T47D (cell line): ENCODE data around the gene ZC3H12D.
"Not testable (repeated sequence)": the region's sequence is repeated elsewhere in the genome, so short reads cannot be mapped to it uniquely, and the experiment has no call there.

Source experiments
- DNase-seq, 2 experiments: peaks; one replicate each; pipeline versions ENCODE4 v3.0.0 to v3.0.0-alpha.2; 2011 to 2012; ENCODE audit warnings: low read depth in 1 of 2, low spot score in 1 of 2
- JUND ChIP-seq: IDR thresholded peaks from 2 replicates; pipeline ENCODE4 v1.6.1; 2012; ENCODE audit warnings: low read depth
- in situ Hi-C: cut with HindIII; loops from 2 replicates; pipeline ENCODE4 v1.10.0; 2016; ENCODE audit warnings: low sequenced_read_pairs, low pct_unique_long_range_greater_than_20kb

ZC3H12D gene

GRCh38 chr6:149448821-149449453 is 35.9 kb downstream of the ZC3H12D start:
- no peak for DNase-seq
- in situ Hi-C loops: no loop called here
- TF ChIP-seq JUND: no peak

- DNase-seq: no peak
- in situ Hi-C loops: no loop called here
- no peak for TF ChIP-seq JUND
Observed at GRCh38 chr6:149446791-149447376, 37.9 kb downstream of the ZC3H12D start.

GRCh38 chr6:149445573-149445972 is 39.2 kb downstream of the ZC3H12D start:
- no peak for DNase-seq
- in situ Hi-C loops: no loop called here
- no peak for TF ChIP-seq JUND

GRCh38 chr6:149445095-149445466 is 39.7 kb downstream of the ZC3H12D start:
- no peak for TF ChIP-seq JUND
- in situ Hi-C loops: no loop called here
- no peak for DNase-seq

GRCh38 chr6:149444360-149445094 is 40.3 kb downstream of the ZC3H12D start:
- DNase-seq, in situ Hi-C loops: not testable (repeated sequence)

GRCh38 chr6:149443411-149444181 is 41.2 kb downstream of the ZC3H12D start:
- in situ Hi-C loops: no loop called here
- no peak for DNase-seq
- TF ChIP-seq JUND: no peak

GRCh38 chr6:149441740-149442139 is 43.1 kb downstream of the ZC3H12D start:
- TF ChIP-seq JUND: no peak
- in situ Hi-C loops: no loop called here
- DNase-seq: no peak

- in situ Hi-C loops: no loop called here
- no peak for TF ChIP-seq JUND
- DNase-seq: no peak
Observed at GRCh38 chr6:149440735-149441671, 43.8 kb downstream of the ZC3H12D start.

- TF ChIP-seq JUND: no peak
- DNase-seq: no peak
- in situ Hi-C loops: no loop called here
Observed at GRCh38 chr6:149439626-149440025, 45.2 kb downstream of the ZC3H12D start.

GRCh38 chr6:149438855-149439254 is 46.0 kb downstream of the ZC3H12D start:
- in situ Hi-C loops: no loop called here
- TF ChIP-seq JUND: no peak
- DNase-seq: no peak

- in situ Hi-C loops: no loop called here
- TF ChIP-seq JUND: no peak
- DNase-seq: no peak
Observed at GRCh38 chr6:149437212-149437611, 47.6 kb downstream of the ZC3H12D start.

GRCh38 chr6:149436647-149437046 is 48.2 kb downstream of the ZC3H12D start:
- no peak for DNase-seq
- in situ Hi-C loops: no loop called here
- no peak for TF ChIP-seq JUND
